Measurements from ENCODE around the gene BRF1.
"Not testable (repeated sequence)": the region's sequence is repeated elsewhere in the genome, so short reads cannot be mapped to it uniquely, and the experiment has no call there.

BRF1 gene

DNA sequence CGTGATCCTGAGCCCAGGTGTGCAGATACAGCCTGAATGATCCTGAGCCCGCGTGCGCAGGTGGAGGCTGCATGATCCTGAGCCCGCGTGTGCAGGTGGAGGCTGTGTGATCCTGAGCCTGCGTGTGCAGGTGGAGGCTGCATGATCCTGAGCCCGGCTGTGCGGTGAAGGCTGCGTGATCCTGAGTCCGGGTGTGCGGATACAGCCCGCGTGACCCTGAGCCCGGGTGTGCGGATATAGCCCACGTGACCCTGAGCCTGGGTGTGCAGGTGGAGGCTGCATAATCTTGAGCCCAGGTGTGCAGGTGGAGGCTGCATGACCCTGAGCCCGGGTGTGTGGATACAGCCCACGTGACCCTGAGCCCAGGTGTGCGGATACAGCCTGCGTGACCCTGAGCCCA lies 20.3 kb downstream of the BRF1 start:
- no peak overlapping the region for H3K4me3 ChIP-seq (ENCODE audit: low read depth in 1 of 2, low read length in 2 of 2)
- H3K4me1 ChIP-seq (ENCODE audit: control insufficient read depth in 1 of 2, insufficient read depth in 2 of 2, low read length in 2 of 2): no peaks in the 10 kb centered on the region
- no peaks in the 10 kb centered on the region for H3K9me3 ChIP-seq (ENCODE audit: control insufficient read depth in 1 of 2, low read length in 2 of 2)
- no peaks in the 10 kb centered on the region for H3K27me3 ChIP-seq (ENCODE audit: control insufficient read depth in 1 of 2, insufficient read depth in 2 of 2, low read length in 2 of 2)
- peaks cover 0 to 14% of the 10 kb centered on the region in 2 donors for H3K36me3 ChIP-seq (ENCODE audit: control insufficient read depth in 1 of 2, insufficient read depth in 2 of 2, low read length in 2 of 2)
- no peak overlapping the region for H3K27ac ChIP-seq (ENCODE audit: low read depth, low read length)
- no peak overlapping the region for H3K9ac ChIP-seq (ENCODE audit: low read depth in 1 of 2, low read length in 2 of 2)

DNA sequence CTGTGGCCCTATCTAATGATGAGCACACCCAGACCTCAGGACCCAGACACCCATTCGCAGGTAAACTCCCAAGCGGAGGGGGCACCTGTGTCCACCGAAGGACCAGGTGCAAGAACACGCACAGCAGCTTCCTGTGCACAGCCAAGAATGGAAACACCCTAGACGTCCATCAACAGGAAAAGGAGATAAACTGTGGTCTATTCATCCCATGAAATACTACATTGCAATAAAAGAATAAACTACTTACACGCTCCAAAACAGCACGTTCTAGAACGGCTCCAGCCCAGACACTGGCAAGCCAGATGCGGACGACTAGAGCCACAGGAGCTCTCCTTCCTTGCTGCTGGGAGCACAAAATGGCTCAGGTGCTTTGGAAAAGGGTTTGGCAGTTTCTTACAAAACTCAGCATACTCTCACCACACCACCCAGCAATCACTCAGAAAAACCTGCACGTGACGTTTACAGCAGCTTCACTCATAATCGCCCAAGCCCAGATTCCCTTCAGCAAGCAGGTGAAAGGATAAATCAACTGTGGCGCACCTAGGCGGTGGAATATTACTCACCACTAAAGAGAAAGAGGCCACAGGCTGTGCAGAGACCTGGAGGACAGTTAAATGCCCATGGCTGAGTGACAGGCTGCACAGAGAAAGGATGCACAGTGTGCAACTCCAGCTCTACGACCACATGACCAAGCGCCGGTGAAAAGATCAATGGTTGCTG lies 21.0 kb downstream of the BRF1 start:
- Histone ChIP-seq H3K9me3 (ENCODE audit: control insufficient read depth in 1 of 2, low read length in 2 of 2) (no peaks in the 10 kb centered on the region), H3K4me3 (ENCODE audit: low read depth in 1 of 2, low read length in 2 of 2) (no peak overlapping the region), H3K36me3 (ENCODE audit: control insufficient read depth in 1 of 2, insufficient read depth in 2 of 2, low read length in 2 of 2) (peaks cover 0 to 14% of the 10 kb centered on the region in 2 donors), H3K27ac (ENCODE audit: low read depth, low read length) (no peak overlapping the region), H3K9ac (ENCODE audit: low read depth in 1 of 2, low read length in 2 of 2) (no peak overlapping the region), H3K4me1 (ENCODE audit: control insufficient read depth in 1 of 2, insufficient read depth in 2 of 2, low read length in 2 of 2) (no peaks in the 10 kb centered on the region), H3K27me3 (ENCODE audit: control insufficient read depth in 1 of 2, insufficient read depth in 2 of 2, low read length in 2 of 2) (no peaks in the 10 kb centered on the region)

DNA sequence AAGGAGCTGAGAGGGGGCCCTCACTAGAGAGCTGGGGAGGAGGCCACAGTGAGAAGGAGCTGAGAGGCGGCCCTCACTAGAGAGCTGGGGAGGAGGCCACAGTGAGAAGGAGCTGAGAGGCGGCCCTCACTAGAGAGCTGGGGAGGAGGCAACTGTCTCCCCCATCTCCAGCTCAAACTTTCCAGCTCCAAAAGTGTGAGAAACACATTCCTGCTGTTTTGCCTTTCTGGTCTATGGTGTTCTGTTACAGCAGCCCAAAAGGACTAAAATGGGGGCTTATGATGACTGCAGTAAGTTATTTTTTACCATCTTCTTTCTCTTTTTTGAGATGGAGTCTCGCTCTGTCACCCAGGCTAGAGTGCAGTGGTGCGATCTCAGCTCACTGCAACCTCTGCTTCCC lies 23.4 kb downstream of the BRF1 start:
- not testable (repeated sequence) for H3K4me1 ChIP-seq (ENCODE audit: control insufficient read depth in 1 of 2, insufficient read depth in 2 of 2, low read length in 2 of 2); H3K36me3 ChIP-seq (ENCODE audit: control insufficient read depth in 1 of 2, insufficient read depth in 2 of 2, low read length in 2 of 2); H3K27ac ChIP-seq (ENCODE audit: low read depth, low read length); H3K27me3 ChIP-seq (ENCODE audit: control insufficient read depth in 1 of 2, insufficient read depth in 2 of 2, low read length in 2 of 2); H3K9ac ChIP-seq (ENCODE audit: low read depth in 1 of 2, low read length in 2 of 2); H3K4me3 ChIP-seq (ENCODE audit: low read depth in 1 of 2, low read length in 2 of 2); H3K9me3 ChIP-seq (ENCODE audit: control insufficient read depth in 1 of 2, low read length in 2 of 2)

DNA sequence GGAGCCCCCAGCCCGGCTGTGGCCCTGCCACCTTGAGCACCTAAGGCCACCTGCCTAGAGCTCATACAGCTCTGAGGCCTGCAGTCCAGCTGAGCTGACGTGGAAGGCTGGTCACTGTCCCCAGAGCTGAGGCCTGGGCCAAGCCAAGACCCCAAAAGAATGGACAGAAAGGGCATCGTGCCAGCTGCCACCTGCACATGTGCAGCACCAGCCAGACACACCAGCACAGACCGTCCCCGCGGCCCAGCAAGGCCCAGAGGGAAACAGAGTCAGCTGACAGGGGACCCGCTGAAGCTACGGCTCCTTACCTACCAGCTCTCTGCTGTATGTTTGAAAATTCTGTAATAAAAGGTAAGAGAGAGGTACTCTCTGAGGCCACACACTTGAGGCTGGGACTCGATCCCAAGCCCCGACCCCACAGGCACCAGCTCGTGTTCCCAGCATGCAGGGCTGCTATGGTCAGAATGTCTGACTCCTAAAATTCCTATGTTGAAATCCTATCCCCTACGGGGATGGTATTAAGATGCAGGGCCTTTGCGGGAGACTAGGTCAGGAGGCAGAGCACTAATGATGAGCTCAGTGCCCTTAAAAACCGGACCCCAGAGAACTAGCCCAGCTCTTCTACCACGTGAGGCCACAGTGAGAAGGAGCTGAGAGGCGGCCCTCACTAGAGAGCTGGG lies 25.4 kb downstream of the BRF1 start:
- Histone ChIP-seq H3K4me1 (ENCODE audit: control insufficient read depth in 1 of 2, insufficient read depth in 2 of 2, low read length in 2 of 2) (no peaks in the 10 kb centered on the region), H3K36me3 (ENCODE audit: control insufficient read depth in 1 of 2, insufficient read depth in 2 of 2, low read length in 2 of 2) (peaks cover 0 to 7% of the 10 kb centered on the region in 2 donors), H3K9ac (ENCODE audit: low read depth in 1 of 2, low read length in 2 of 2) (no peak overlapping the region), H3K9me3 (ENCODE audit: control insufficient read depth in 1 of 2, low read length in 2 of 2) (no peaks in the 10 kb centered on the region), H3K4me3 (ENCODE audit: low read depth in 1 of 2, low read length in 2 of 2) (no peak overlapping the region), H3K27me3 (ENCODE audit: control insufficient read depth in 1 of 2, insufficient read depth in 2 of 2, low read length in 2 of 2) (no peaks in the 10 kb centered on the region), H3K27ac (ENCODE audit: low read depth, low read length) (no peak overlapping the region)

DNA sequence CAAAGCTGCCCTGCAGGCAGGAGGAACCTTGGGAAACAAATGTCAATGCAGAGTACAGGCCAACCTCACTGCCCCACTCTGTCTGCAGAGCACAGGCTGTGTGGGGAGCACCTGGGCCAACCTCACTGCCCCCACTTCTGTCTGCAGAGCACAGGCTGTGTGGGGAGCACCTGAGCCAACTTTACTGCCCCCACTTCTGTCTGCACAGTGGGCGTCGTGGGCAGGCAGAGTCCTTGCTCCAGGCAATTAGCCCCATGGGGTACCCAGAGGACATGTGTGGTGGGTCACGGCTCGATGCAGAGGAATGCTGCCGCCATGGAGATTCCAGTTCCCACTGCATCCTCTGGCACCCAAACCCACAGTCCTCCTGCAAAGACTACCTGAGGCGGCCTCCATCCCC lies 26.2 kb downstream of the BRF1 start:
- no peaks in the 10 kb centered on the region for H3K27me3 ChIP-seq (ENCODE audit: control insufficient read depth in 1 of 2, insufficient read depth in 2 of 2, low read length in 2 of 2)
- H3K4me1 ChIP-seq (ENCODE audit: control insufficient read depth in 1 of 2, insufficient read depth in 2 of 2, low read length in 2 of 2): no peaks in the 10 kb centered on the region
- no peak overlapping the region for H3K4me3 ChIP-seq (ENCODE audit: low read depth in 1 of 2, low read length in 2 of 2)
- peaks cover 0 to 5% of the 10 kb centered on the region in 2 donors for H3K36me3 ChIP-seq (ENCODE audit: control insufficient read depth in 1 of 2, insufficient read depth in 2 of 2, low read length in 2 of 2)
- H3K9ac ChIP-seq (ENCODE audit: low read depth in 1 of 2, low read length in 2 of 2): no peak overlapping the region
- no peaks in the 10 kb centered on the region for H3K9me3 ChIP-seq (ENCODE audit: control insufficient read depth in 1 of 2, low read length in 2 of 2)
- no peak overlapping the region for H3K27ac ChIP-seq (ENCODE audit: low read depth, low read length)

DNA sequence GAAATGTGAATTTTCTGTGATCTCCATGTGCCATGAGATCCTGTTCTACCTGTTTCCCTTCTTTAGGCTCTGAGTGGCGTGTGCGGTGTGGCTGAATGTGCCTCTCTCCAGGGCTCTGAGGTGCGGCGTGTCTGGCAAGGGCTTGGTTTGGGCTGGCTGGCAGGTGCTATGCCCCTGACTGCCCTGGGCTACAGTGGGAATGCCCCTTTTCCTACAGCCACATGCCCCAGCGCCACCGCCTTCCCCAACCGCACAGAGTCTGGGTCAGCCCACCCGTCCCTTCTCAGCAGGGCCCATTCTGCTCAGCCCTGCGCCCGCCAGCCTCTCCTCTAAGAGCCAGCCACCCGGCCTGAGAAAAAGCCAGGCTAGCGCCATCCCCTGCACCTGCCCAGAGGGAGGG lies 27.7 kb downstream of the BRF1 start:
- Histone ChIP-seq H3K4me3 (ENCODE audit: low read depth in 1 of 2, low read length in 2 of 2) (no peak overlapping the region), H3K27ac (ENCODE audit: low read depth, low read length) (no peak overlapping the region), H3K9me3 (ENCODE audit: control insufficient read depth in 1 of 2, low read length in 2 of 2) (no peaks in the 10 kb centered on the region), H3K4me1 (ENCODE audit: control insufficient read depth in 1 of 2, insufficient read depth in 2 of 2, low read length in 2 of 2) (no peaks in the 10 kb centered on the region), H3K36me3 (ENCODE audit: control insufficient read depth in 1 of 2, insufficient read depth in 2 of 2, low read length in 2 of 2) (peaks cover 4 to 11% of the 10 kb centered on the region in 2 donors), H3K9ac (ENCODE audit: low read depth in 1 of 2, low read length in 2 of 2) (no peak overlapping the region), H3K27me3 (ENCODE audit: control insufficient read depth in 1 of 2, insufficient read depth in 2 of 2, low read length in 2 of 2) (no peaks in the 10 kb centered on the region)

DNA sequence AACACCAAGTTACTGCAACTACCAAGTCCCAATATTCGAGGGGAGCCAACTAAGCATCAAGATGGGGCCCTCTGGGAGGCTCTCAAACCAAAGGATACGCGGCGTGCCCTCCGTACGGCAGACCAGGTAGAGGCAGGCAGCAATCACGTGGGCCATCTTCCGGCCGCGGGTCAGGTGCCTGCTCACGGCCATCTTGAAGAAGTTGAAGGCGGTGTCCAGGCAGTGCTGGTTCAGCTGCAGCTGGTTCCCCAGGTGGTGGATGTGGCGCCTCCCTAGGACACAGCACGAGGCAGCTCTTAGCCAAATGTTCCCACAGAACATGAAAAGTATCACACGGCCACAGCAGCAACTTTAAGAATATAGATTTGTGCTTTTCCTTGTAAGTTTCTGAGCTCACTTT lies 28.2 kb downstream of the BRF1 start:
- no peaks in the 10 kb centered on the region for H3K27me3 ChIP-seq (ENCODE audit: control insufficient read depth in 1 of 2, insufficient read depth in 2 of 2, low read length in 2 of 2)
- H3K27ac ChIP-seq (ENCODE audit: low read depth, low read length): no peak overlapping the region
- H3K9me3 ChIP-seq (ENCODE audit: control insufficient read depth in 1 of 2, low read length in 2 of 2): no peaks in the 10 kb centered on the region
- H3K36me3 ChIP-seq (ENCODE audit: control insufficient read depth in 1 of 2, insufficient read depth in 2 of 2, low read length in 2 of 2): peaks cover 4 to 15% of the 10 kb centered on the region in 2 donors
- no peak overlapping the region for H3K9ac ChIP-seq (ENCODE audit: low read depth in 1 of 2, low read length in 2 of 2)
- no peaks in the 10 kb centered on the region for H3K4me1 ChIP-seq (ENCODE audit: control insufficient read depth in 1 of 2, insufficient read depth in 2 of 2, low read length in 2 of 2)
- H3K4me3 ChIP-seq (ENCODE audit: low read depth in 1 of 2, low read length in 2 of 2): no peak overlapping the region

DNA sequence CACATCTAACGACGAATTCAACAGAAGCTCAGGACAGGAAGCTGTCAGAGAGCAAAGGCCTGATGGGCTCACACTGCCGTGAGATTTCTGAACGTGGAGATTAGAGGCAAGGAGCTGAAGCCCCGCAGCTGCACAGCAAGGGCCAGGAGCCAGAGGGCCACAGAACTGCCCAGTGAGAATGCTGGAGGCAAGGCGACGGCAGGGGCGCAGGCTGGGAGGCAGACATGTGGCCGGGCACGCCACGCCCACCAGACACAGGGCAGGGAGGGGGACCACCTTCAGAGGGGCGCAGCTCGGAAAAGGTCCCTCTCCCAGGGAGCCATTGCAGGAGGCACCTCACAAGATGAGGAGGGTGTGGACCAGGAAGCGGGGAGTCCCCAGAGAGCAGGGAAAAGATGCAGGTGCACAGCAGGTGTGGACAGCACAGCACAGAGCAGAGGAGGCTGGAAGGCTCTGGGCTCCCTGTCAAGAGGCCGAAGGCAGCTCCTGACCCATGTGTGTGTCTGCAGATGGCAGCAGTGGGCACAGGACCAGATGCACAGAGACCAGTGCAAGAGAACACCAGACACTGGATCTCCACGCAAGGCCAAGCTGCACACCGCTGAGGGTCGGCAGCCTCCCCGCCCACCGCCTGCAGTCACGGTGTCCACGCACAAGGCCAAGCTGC lies 29.4 kb downstream of the BRF1 start:
- peaks cover 4 to 17% of the 10 kb centered on the region in 2 donors for H3K36me3 ChIP-seq (ENCODE audit: control insufficient read depth in 1 of 2, insufficient read depth in 2 of 2, low read length in 2 of 2)
- H3K27ac ChIP-seq (ENCODE audit: low read depth, low read length): no peak overlapping the region
- no peak overlapping the region for H3K4me3 ChIP-seq (ENCODE audit: low read depth in 1 of 2, low read length in 2 of 2)
- H3K4me1 ChIP-seq (ENCODE audit: control insufficient read depth in 1 of 2, insufficient read depth in 2 of 2, low read length in 2 of 2): no peaks in the 10 kb centered on the region
- H3K9me3 ChIP-seq (ENCODE audit: control insufficient read depth in 1 of 2, low read length in 2 of 2): no peaks in the 10 kb centered on the region
- H3K9ac ChIP-seq (ENCODE audit: low read depth in 1 of 2, low read length in 2 of 2): no peak overlapping the region
- no peaks in the 10 kb centered on the region for H3K27me3 ChIP-seq (ENCODE audit: control insufficient read depth in 1 of 2, insufficient read depth in 2 of 2, low read length in 2 of 2)

DNA sequence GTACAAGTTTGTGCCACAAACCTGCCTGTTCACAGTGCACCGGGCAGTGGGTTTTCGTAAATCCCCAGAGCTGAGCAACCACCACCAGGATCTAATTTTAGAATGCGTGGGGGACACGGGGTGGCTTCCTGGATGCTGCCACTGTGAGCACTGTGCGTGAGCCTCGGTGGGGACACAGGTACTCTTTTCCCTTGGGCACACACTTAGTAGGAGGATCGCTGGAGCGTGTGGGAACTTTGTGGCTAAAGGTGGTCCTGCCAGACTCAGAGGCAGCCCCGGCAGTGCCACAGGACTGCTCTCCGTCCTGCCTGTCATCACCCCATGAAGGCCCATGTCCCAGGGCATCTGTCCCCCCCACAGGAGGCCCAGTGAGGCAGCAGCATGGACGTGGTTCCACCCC lies 31.4 kb downstream of the BRF1 start:
- H3K27ac ChIP-seq (ENCODE audit: low read depth, low read length): no peak overlapping the region
- no peaks in the 10 kb centered on the region for H3K9me3 ChIP-seq (ENCODE audit: control insufficient read depth in 1 of 2, low read length in 2 of 2)
- no peak overlapping the region for H3K9ac ChIP-seq (ENCODE audit: low read depth in 1 of 2, low read length in 2 of 2)
- no peak overlapping the region for H3K4me3 ChIP-seq (ENCODE audit: low read depth in 1 of 2, low read length in 2 of 2)
- H3K4me1 ChIP-seq (ENCODE audit: control insufficient read depth in 1 of 2, insufficient read depth in 2 of 2, low read length in 2 of 2): no peaks in the 10 kb centered on the region
- no peaks in the 10 kb centered on the region for H3K27me3 ChIP-seq (ENCODE audit: control insufficient read depth in 1 of 2, insufficient read depth in 2 of 2, low read length in 2 of 2)
- H3K36me3 ChIP-seq (ENCODE audit: control insufficient read depth in 1 of 2, insufficient read depth in 2 of 2, low read length in 2 of 2): peaks cover 4 to 17% of the 10 kb centered on the region in 2 donors

DNA sequence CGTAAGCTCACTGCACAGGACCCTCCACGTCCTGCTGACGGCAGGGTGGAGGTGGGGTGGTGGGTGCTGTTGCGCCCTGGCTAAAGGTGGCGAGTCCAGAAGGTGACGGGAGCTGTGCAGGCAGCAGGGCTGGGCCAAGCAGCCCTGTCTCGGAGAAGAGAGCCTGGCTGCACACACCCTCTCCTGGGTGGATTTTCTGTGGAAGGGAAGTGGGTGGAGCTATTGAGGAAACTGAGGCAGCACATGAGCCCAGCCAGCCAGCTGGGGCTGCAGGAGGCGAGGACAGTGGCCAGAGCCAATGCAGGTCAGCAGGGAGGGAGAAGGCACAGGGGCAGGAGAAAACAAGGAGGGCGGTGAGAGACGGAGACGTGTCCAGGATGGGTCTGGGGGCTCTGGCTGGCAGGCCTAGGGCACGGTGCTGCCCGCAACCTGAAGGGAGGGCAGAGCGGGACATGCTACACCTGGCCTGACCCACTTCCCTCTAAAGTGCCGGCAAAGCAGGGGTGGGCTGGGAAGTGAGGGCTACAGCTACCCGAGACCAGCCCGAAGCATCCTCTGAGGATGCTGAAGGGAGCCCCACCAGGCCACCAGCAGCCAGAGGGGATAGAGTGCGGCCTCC lies 32.0 kb downstream of the BRF1 start:
- peaks cover 4 to 20% of the 10 kb centered on the region in 2 donors for H3K36me3 ChIP-seq (ENCODE audit: control insufficient read depth in 1 of 2, insufficient read depth in 2 of 2, low read length in 2 of 2)
- no peak overlapping the region for H3K27ac ChIP-seq (ENCODE audit: low read depth, low read length)
- H3K9me3 ChIP-seq (ENCODE audit: control insufficient read depth in 1 of 2, low read length in 2 of 2): no peaks in the 10 kb centered on the region
- no peaks in the 10 kb centered on the region for H3K27me3 ChIP-seq (ENCODE audit: control insufficient read depth in 1 of 2, insufficient read depth in 2 of 2, low read length in 2 of 2)
- H3K4me3 ChIP-seq (ENCODE audit: low read depth in 1 of 2, low read length in 2 of 2): no peak overlapping the region
- no peak overlapping the region for H3K9ac ChIP-seq (ENCODE audit: low read depth in 1 of 2, low read length in 2 of 2)
- no peaks in the 10 kb centered on the region for H3K4me1 ChIP-seq (ENCODE audit: control insufficient read depth in 1 of 2, insufficient read depth in 2 of 2, low read length in 2 of 2)

Measured in duodenal mucosa (tissue), 2 donors.